ENCODE data around the gene STK38. TPM values are rescaled to one million over a fixed set of nuclear protein-coding genes. Genes with fewer than 3 reads are reported as not detected.
"Not testable (repeated sequence)": the region's sequence is repeated elsewhere in the genome, so short reads cannot be mapped to it uniquely, and the experiment has no call there.

The STK38 gene
- total RNA-seq, 4 donors from 2014 or later = 57.8 to 107 (median 87.9) TPM

- peaks cover 0 to 21% (median 0%) of the 10 kb centered on the region in 3 donors for H3K36me3 ChIP-seq
- TF ChIP-seq POLR2A (IDR thresholded peaks at IDR 0.05) (no peak), CTCF (IDR thresholded peaks at IDR 0.05) (no peak)
- DNase-seq = peak; percentile 60 to 77 (median 74)
- H3K4me1 ChIP-seq = peaks cover 0 to 23% (median 8%) of the 10 kb centered on the region in 4 donors
- H3K9me3 ChIP-seq = no peaks in the 10 kb centered on the region
- H3K4me3 ChIP-seq = peak overlapping the region; percentile 56 to 79 (median 66)
- H3K27ac ChIP-seq = peak overlapping the region; percentile 86 to 98 (median 92)
- H3K27me3 ChIP-seq = no peaks in the 10 kb centered on the region
Observed at GRCh38 chr6:36593569-36594028, 46.3 kb upstream of the STK38 start.

- TF ChIP-seq CTCF (IDR thresholded peaks at IDR 0.05) (no peak), POLR2A (IDR thresholded peaks at IDR 0.05) (no peak)
- peak in 2 of 3 donors; percentile 55 to 65 for DNase-seq
Observed at GRCh38 chr6:36592221-36592655, 45.0 kb upstream of the STK38 start.

GRCh38 chr6:36590237-36590636, 43.0 kb upstream of the STK38 start:
- no peak for TF ChIP-seq CTCF (IDR thresholded peaks at IDR 0.05)
- TF ChIP-seq POLR2A (IDR thresholded peaks at IDR 0.05) = no peak
- Histone ChIP-seq H3K36me3 (no peaks in the 10 kb centered on the region), H3K4me3 (no peak overlapping the region), H3K27me3 (no peaks in the 10 kb centered on the region), H3K4me1 (peaks cover 0 to 7% (median 2%) of the 10 kb centered on the region in 4 donors), H3K9me3 (no peaks in the 10 kb centered on the region), H3K27ac (no peak overlapping the region)
- DNase-seq = peak in 1 of 3 donors; percentile 54

More at GRCh38 chr6:36592221-36592655, 45.0 kb upstream of the STK38 start:
- Histone ChIP-seq H3K9me3 (no peaks in the 10 kb centered on the region), H3K27me3 (no peaks in the 10 kb centered on the region), H3K4me3 (no peak overlapping the region), H3K4me1 (peaks cover 0 to 9% (median 2%) of the 10 kb centered on the region in 4 donors), H3K36me3 (peaks cover 0 to 7% (median 0%) of the 10 kb centered on the region in 3 donors), H3K27ac (peak overlapping the region in 1 of 4 donors; percentile 86)

- H3K36me3 ChIP-seq, H3K4me3 ChIP-seq, H3K27me3 ChIP-seq, H3K27ac ChIP-seq, H3K9me3 ChIP-seq, H3K4me1 ChIP-seq: not testable (repeated sequence)
- DNase-seq = peak in 1 of 3 donors; percentile 26
Observed at GRCh38 chr6:36589025-36589400, 41.7 kb upstream of the STK38 start.

GRCh38 chr6:36586606-36587005, 39.3 kb upstream of the STK38 start:
- H3K4me3 ChIP-seq = no peak overlapping the region
- H3K27me3 ChIP-seq = no peaks in the 10 kb centered on the region
- H3K27ac ChIP-seq = no peak overlapping the region
- H3K36me3 ChIP-seq = no peaks in the 10 kb centered on the region
- H3K9me3 ChIP-seq = no peaks in the 10 kb centered on the region
- TF ChIP-seq CTCF (IDR thresholded peaks at IDR 0.05) = no peak
- no peak for TF ChIP-seq POLR2A (IDR thresholded peaks at IDR 0.05)
- no peaks in the 10 kb centered on the region for H3K4me1 ChIP-seq
- peak in 1 of 3 donors; percentile 24 for DNase-seq

- Histone ChIP-seq H3K4me3 (no peak overlapping the region), H3K36me3 (no peaks in the 10 kb centered on the region), H3K27ac (no peak overlapping the region), H3K9me3 (no peaks in the 10 kb centered on the region), H3K4me1 (peaks cover 0 to 5% (median 0%) of the 10 kb centered on the region in 4 donors), H3K27me3 (no peaks in the 10 kb centered on the region)
- TF ChIP-seq POLR2A (IDR thresholded peaks at IDR 0.05) (no peak), CTCF (IDR thresholded peaks at IDR 0.05) (no peak)
- DNase-seq = no peak
Observed at GRCh38 chr6:36581716-36582115, 34.4 kb upstream of the STK38 start.
